ENCODE measurements around the gene C1orf21. TPM values are rescaled to one million over a fixed set of nuclear protein-coding genes. Genes with fewer than 3 reads are reported as not detected.

The C1orf21 gene
- total RNA-seq, 1 donor from 2014 or later = 4.1 TPM

DNA sequence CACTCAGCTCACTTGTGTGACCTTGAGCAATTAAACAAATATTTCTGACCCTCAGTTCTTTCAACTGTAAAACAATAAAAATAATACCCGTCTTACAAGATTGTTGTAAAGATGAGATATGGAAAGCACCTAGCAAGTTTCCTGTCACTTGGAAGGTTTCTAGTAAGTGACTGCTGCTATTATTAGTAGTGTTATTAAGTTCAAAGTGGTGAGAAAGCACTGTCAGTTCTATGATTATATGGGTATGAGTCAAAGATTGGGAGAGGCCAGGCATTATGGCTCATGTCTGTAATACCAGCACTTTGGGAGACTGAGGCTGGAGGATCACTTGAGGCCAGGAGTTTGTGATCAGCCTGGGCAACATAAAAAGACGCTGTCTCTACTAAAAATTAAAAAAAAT, 145.4 kb downstream of the C1orf21 start:
- no peak for DNase-seq (ENCODE audit: low spot score)
- no peak overlapping the region for H3K27ac Mint-ChIP-seq
- H3K9me3 Mint-ChIP-seq = no peaks in the 10 kb centered on the region
- no peak overlapping the region for H3K4me3 Mint-ChIP-seq
- no peaks in the 10 kb centered on the region for H3K36me3 Mint-ChIP-seq (ENCODE audit: low read depth)
- no peaks in the 10 kb centered on the region for H3K4me1 Mint-ChIP-seq (ENCODE audit: low read depth)
- H3K27me3 Mint-ChIP-seq (ENCODE audit: insufficient read depth) = no peaks in the 10 kb centered on the region
- intact Hi-C loops (cut with micrococcal nuclease) = no loop called here

- Mint-ChIP-seq H3K4me3 (no peak overlapping the region), H3K36me3 (ENCODE audit: low read depth) (no peaks in the 10 kb centered on the region), H3K27ac (no peak overlapping the region), H3K4me1 (ENCODE audit: low read depth) (no peaks in the 10 kb centered on the region), H3K9me3 (no peaks in the 10 kb centered on the region), H3K27me3 (ENCODE audit: insufficient read depth) (no peaks in the 10 kb centered on the region)
- no peak for DNase-seq (ENCODE audit: low spot score)
- intact Hi-C loops (cut with micrococcal nuclease) = no loop called here
These were observed 146.2 kb downstream of the C1orf21 start for GRCh38 chr1:184533049-184533448.

GRCh38 chr1:184533915-184534314, 147.1 kb downstream of the C1orf21 start:
- H3K4me1 Mint-ChIP-seq (ENCODE audit: low read depth) = no peaks in the 10 kb centered on the region
- intact Hi-C loops (cut with micrococcal nuclease) = no loop called here
- no peaks in the 10 kb centered on the region for H3K9me3 Mint-ChIP-seq
- no peak for DNase-seq (ENCODE audit: low spot score)
- H3K36me3 Mint-ChIP-seq (ENCODE audit: low read depth) = no peaks in the 10 kb centered on the region
- H3K27ac Mint-ChIP-seq = no peak overlapping the region
- no peaks in the 10 kb centered on the region for H3K27me3 Mint-ChIP-seq (ENCODE audit: insufficient read depth)
- no peak overlapping the region for H3K4me3 Mint-ChIP-seq

DNA sequence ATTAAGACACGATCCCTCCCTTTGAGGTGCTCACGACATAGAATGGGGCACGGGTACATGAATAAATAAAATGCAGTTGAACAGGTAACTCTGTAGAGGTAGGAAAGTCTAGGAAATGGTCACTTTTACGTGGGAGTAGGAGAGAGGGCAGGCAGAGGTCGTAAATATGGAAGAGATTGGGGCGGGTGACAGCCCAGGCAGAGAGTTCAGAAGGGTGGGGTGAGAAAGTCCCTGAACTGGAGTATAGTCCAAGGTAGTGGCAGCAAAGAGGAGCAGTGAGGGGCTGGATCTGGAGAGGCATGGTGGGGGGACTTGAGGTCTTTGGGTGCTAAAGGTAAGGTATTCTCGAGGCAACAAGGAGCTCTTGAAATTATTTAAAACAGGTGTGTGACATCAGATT, 147.9 kb downstream of the C1orf21 start:
- Mint-ChIP-seq H3K4me1 (ENCODE audit: low read depth) (no peaks in the 10 kb centered on the region), H3K4me3 (no peak overlapping the region), H3K27me3 (ENCODE audit: insufficient read depth) (no peaks in the 10 kb centered on the region), H3K9me3 (peaks cover 1% of the 10 kb centered on the region), H3K36me3 (ENCODE audit: low read depth) (no peaks in the 10 kb centered on the region), H3K27ac (no peak overlapping the region)
- intact Hi-C loops (cut with micrococcal nuclease) = no loop called here
- no peak for DNase-seq (ENCODE audit: low spot score)

DNA sequence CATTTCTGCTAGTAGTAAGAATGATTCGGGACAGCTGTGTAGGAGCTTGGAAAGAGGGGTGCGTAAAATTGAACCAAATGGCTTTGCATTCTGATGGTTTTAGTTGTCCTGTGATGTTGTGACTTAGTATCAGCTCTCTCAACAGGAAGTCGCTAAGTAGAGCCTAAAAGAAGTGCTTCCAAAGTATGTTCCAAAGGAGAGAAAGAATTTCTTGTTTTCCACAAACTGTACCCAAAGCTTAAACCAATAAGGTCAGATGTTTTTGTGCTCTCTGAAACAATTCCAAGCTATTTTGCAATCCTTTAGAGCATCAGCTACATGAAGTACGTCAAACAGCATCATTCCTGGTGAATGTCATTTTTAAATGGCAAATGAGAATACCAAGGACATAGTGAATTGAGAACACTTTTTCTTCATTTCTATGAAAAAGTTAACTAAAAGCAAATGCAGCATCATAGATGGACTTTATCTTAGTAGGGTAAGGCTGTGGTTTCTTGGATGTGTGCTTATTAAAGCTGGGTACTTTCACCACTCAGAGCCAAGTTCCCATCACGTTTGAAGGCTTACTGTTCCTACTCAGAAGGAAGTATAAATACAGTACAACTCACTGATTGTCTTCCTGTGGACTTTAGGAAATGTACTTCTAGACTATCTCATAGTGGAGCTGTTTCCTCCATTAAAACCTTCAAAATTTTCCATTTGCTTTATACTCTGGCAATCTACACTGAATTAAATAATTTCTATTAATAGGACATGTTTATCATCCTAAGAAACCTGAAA, 148.6 kb downstream of the C1orf21 start:
- H3K36me3 Mint-ChIP-seq (ENCODE audit: low read depth) = no peaks in the 10 kb centered on the region
- no peak overlapping the region for H3K4me3 Mint-ChIP-seq
- no peak overlapping the region for H3K27ac Mint-ChIP-seq
- DNase-seq (ENCODE audit: low spot score) = no peak
- H3K27me3 Mint-ChIP-seq (ENCODE audit: insufficient read depth) = no peaks in the 10 kb centered on the region
- H3K9me3 Mint-ChIP-seq = peaks cover 3% of the 10 kb centered on the region
- H3K4me1 Mint-ChIP-seq (ENCODE audit: low read depth) = no peaks in the 10 kb centered on the region
- intact Hi-C loops (cut with micrococcal nuclease) = no loop called here

DNA sequence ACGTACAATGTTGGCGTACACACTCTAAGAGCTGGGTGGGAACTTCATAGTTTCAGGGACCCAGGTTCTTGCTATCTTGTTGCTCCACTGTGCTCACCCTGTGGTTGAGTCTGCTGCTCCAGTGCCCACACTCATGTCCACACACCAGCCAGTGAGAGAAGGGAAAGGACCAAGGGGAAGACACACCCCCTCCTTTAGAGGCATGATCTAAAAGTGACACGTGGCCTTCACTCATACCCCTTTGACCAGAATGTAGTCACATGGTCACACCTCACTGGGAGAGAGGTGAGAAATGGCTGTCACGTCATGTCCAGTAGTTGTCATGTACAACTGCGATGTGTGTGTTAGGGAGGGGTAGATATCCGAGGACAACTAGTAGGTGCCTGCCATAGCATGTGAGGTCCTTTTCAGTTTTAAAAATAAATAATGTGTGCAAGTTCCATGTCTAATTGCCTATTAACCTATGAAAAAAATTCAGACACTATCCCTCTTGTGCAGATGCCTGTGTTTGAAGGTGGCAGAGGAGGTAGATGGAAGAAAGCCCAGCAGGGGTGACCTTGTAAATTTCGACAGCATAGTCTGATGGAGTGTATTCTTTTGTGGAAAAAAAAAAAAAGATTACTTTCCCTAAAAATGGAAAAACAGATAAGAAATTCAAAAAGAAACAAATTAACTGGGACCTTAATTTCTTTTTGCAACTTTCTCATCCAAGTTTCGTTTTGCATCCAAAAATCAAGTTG, 149.6 kb downstream of the C1orf21 start:
- no peaks in the 10 kb centered on the region for H3K4me1 Mint-ChIP-seq (ENCODE audit: low read depth)
- peaks cover 3% of the 10 kb centered on the region for H3K9me3 Mint-ChIP-seq
- no peak overlapping the region for H3K27ac Mint-ChIP-seq
- no peak for DNase-seq (ENCODE audit: low spot score)
- H3K4me3 Mint-ChIP-seq = no peak overlapping the region
- intact Hi-C loops (cut with micrococcal nuclease) = no loop called here
- no peaks in the 10 kb centered on the region for H3K36me3 Mint-ChIP-seq (ENCODE audit: low read depth)
- H3K27me3 Mint-ChIP-seq (ENCODE audit: insufficient read depth) = no peaks in the 10 kb centered on the region

DNA sequence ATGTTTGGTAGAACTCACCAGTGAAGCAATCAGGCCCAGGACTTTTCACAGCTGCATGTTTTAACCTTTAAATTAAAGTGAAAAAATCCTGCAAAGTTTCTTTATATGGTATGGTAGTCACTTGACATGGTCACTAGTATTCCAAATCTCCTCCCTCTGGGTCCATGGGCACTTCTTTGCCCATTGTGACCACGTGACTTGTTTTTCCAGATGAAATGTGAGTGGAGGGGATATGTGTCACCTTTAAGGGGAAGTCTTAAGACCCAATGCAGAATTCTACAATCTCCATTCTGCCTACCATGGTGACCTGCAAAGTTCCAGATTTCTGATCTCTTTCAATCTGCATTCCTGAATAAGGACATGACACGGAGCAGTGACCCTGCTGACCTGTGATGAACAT, 152.8 kb downstream of the C1orf21 start:
- Mint-ChIP-seq H3K27me3 (ENCODE audit: insufficient read depth) (no peaks in the 10 kb centered on the region), H3K27ac (no peak overlapping the region), H3K36me3 (ENCODE audit: low read depth) (no peaks in the 10 kb centered on the region), H3K4me3 (no peak overlapping the region), H3K4me1 (ENCODE audit: low read depth) (no peaks in the 10 kb centered on the region), H3K9me3 (peaks cover 3% of the 10 kb centered on the region)
- no peak for DNase-seq (ENCODE audit: low spot score)
- intact Hi-C loops (cut with micrococcal nuclease) = no loop called here

DNA sequence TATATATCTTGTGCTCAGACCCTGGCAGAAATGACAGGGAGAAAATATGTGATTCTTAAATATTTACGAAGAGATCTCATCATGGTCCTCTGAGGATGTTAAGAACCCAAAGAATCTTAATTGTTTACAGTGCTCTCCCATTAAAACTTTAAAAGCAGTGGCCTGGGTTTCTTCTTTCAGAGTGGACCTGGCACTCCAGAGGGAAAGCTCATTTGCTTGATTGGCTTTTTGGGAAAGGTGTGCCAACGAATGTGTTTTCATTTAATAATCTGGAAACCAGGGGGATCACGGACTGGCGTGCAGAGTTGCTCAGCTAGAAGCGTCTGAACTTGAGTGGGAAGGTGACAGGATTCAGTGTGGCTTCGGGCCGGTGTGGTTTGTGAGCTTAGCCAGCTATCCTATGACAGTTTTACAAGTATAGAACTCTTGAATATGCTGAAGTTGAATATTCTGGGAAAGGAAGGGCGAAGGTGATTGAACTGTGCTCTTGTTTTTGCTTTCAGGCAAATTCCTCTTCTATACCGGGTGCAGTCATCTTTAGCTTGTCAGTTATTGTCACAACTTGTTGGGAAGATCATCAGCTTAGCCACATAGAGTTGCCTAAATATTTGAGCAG, 154.8 kb downstream of the C1orf21 start:
- H3K9me3 Mint-ChIP-seq = peaks cover 3% of the 10 kb centered on the region
- no peak for DNase-seq (ENCODE audit: low spot score)
- intact Hi-C loops (cut with micrococcal nuclease) = no loop called here
- no peaks in the 10 kb centered on the region for H3K4me1 Mint-ChIP-seq (ENCODE audit: low read depth)
- no peak overlapping the region for H3K4me3 Mint-ChIP-seq
- H3K36me3 Mint-ChIP-seq (ENCODE audit: low read depth) = no peaks in the 10 kb centered on the region
- no peaks in the 10 kb centered on the region for H3K27me3 Mint-ChIP-seq (ENCODE audit: insufficient read depth)
- H3K27ac Mint-ChIP-seq = no peak overlapping the region

DNA sequence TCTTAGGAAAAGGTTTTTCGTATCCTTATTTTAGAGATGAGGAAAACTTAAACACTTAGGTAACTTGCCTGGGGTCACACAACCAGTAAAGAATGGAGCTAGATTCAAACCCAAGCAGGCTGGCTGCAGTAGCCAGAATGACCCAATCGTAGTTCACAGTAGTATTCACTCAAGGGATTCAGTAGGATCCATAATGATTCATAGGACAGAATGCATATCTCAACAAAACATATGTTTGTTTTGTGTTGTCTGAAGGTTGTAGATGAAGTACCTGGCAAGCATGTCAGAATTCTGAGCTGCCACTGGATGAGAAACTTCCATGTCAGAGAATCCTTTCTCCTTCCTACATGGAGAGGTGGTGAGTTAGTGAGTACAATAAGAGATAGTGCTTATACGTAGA, 155.5 kb downstream of the C1orf21 start:
- H3K4me3 Mint-ChIP-seq = no peak overlapping the region
- intact Hi-C loops (cut with micrococcal nuclease) = no loop called here
- H3K4me1 Mint-ChIP-seq (ENCODE audit: low read depth) = no peaks in the 10 kb centered on the region
- H3K36me3 Mint-ChIP-seq (ENCODE audit: low read depth) = no peaks in the 10 kb centered on the region
- no peaks in the 10 kb centered on the region for H3K27me3 Mint-ChIP-seq (ENCODE audit: insufficient read depth)
- H3K27ac Mint-ChIP-seq = no peak overlapping the region
- H3K9me3 Mint-ChIP-seq = peaks cover 3% of the 10 kb centered on the region
- no peak for DNase-seq (ENCODE audit: low spot score)

GRCh38 chr1:184545601-184546000, 158.8 kb downstream of the C1orf21 start:
- intact Hi-C loops (cut with micrococcal nuclease) = no loop called here
- Mint-ChIP-seq H3K27me3 (ENCODE audit: insufficient read depth) (peaks cover 4% of the 10 kb centered on the region), H3K9me3 (no peaks in the 10 kb centered on the region), H3K4me3 (no peak overlapping the region), H3K4me1 (ENCODE audit: low read depth) (no peaks in the 10 kb centered on the region), H3K36me3 (ENCODE audit: low read depth) (no peaks in the 10 kb centered on the region), H3K27ac (no peak overlapping the region)
- DNase-seq (ENCODE audit: low spot score) = no peak

DNA sequence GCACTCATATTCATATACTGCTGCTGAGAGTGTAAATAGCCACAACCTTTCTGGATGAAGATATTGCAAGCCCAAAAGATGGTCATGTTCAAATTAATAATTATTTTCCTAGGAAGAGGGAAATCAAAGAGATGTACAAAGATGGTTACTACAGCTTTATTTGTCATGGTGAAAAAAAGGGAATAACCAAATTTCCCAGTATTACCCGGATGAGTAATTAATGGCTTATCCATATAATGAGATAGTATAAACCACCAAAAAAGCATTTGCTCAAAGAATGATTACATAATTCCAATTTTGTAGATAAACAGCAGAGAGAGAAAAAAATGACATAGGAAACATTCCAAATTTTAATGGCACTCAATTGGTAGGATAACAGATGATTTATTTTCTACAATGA, 165.6 kb downstream of the C1orf21 start:
- H3K9me3 Mint-ChIP-seq = no peaks in the 10 kb centered on the region
- H3K4me3 Mint-ChIP-seq = no peak overlapping the region
- no peaks in the 10 kb centered on the region for H3K4me1 Mint-ChIP-seq (ENCODE audit: low read depth)
- DNase-seq (ENCODE audit: low spot score) = no peak
- intact Hi-C loops (cut with micrococcal nuclease) = no loop called here
- no peaks in the 10 kb centered on the region for H3K36me3 Mint-ChIP-seq (ENCODE audit: low read depth)
- no peak overlapping the region for H3K27ac Mint-ChIP-seq
- peaks cover 13% of the 10 kb centered on the region for H3K27me3 Mint-ChIP-seq (ENCODE audit: insufficient read depth)

DNA sequence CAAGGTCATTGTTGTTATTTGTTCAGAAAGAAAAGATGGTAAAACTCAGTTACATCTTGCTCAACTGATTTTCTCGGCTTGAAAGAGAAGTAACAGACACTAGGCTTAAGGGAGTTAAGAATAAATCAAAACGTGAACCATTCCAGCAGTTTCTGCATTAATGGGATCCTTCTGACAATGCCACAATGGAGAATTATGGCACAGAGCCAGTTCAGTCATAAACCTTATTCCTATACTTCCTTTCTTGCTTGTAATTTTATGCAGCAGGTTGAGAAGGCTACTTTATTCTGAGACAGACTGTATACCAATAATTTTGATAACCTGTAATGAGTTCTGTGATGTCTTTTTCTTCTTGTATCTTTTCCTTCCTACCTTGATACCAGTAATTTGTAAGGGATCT, 167.0 kb downstream of the C1orf21 start:
- intact Hi-C loops (cut with micrococcal nuclease) = no loop called here
- Mint-ChIP-seq H3K27me3 (ENCODE audit: insufficient read depth) (peaks cover 13% of the 10 kb centered on the region), H3K4me1 (ENCODE audit: low read depth) (no peaks in the 10 kb centered on the region), H3K9me3 (no peaks in the 10 kb centered on the region), H3K36me3 (ENCODE audit: low read depth) (no peaks in the 10 kb centered on the region), H3K4me3 (no peak overlapping the region), H3K27ac (no peak overlapping the region)
- DNase-seq (ENCODE audit: low spot score) = no peak
